Measurements from ENCODE around the gene CALML4.

Gene CALML4

GRCh38 chr15:68201153-68201878, 3.8 kb downstream of the CALML4 start:
- Histone ChIP-seq H3F3A (ENCODE audit: insufficient read depth, low read length) (no peaks in the 10 kb centered on the region), H3K9me2 (ENCODE audit: low read depth, low read length) (no peaks in the 10 kb centered on the region), H2AFZ (ENCODE audit: low read length) (no peak overlapping the region), H3K36me3 (ENCODE audit: insufficient read depth, low read length) (no peaks in the 10 kb centered on the region), H4K20me1 (ENCODE audit: insufficient read depth, low read length) (no peaks in the 10 kb centered on the region), H3K9ac (ENCODE audit: low read length) (no peak overlapping the region), H3K4me3 (ENCODE audit: low read depth, low read length, poor library complexity, severe bottlenecking) (no peak overlapping the region), H3K27ac (ENCODE audit: low read depth, low read length, poor library complexity, severe bottlenecking) (no peak overlapping the region), H3K4me1 (ENCODE audit: insufficient read depth, low read length, severe bottlenecking) (no peaks in the 10 kb centered on the region), H3K79me2 (ENCODE audit: insufficient read depth, low read length) (no peaks in the 10 kb centered on the region), H3K4me2 (ENCODE audit: low read length) (no peak overlapping the region), H3K9me3 (ENCODE audit: low read length) (no peaks in the 10 kb centered on the region), H3K27me3 (ENCODE audit: insufficient read depth, low read length) (no peaks in the 10 kb centered on the region)
- TF ChIP-seq CTCF (IDR thresholded peaks at IDR 0.05; ENCODE audit: low read length) (no peak), EZH2 (IDR thresholded peaks at IDR 0.05; ENCODE audit: borderline replicate concordance, low read length) (no peak)

GRCh38 chr15:68200016-68200861, 4.9 kb downstream of the CALML4 start:
- Histone ChIP-seq H4K20me1 (ENCODE audit: insufficient read depth, low read length) (no peaks in the 10 kb centered on the region), H3K27me3 (ENCODE audit: insufficient read depth, low read length) (no peaks in the 10 kb centered on the region), H3K79me2 (ENCODE audit: insufficient read depth, low read length) (no peaks in the 10 kb centered on the region), H3K9me2 (ENCODE audit: low read depth, low read length) (no peaks in the 10 kb centered on the region), H3K9ac (ENCODE audit: low read length) (no peak overlapping the region), H3K4me1 (ENCODE audit: insufficient read depth, low read length, severe bottlenecking) (no peaks in the 10 kb centered on the region), H3F3A (ENCODE audit: insufficient read depth, low read length) (no peaks in the 10 kb centered on the region), H3K4me2 (ENCODE audit: low read length) (no peak overlapping the region), H3K27ac (ENCODE audit: low read depth, low read length, poor library complexity, severe bottlenecking) (no peak overlapping the region), H2AFZ (ENCODE audit: low read length) (no peak overlapping the region), H3K9me3 (ENCODE audit: low read length) (no peaks in the 10 kb centered on the region), H3K36me3 (ENCODE audit: insufficient read depth, low read length) (no peaks in the 10 kb centered on the region), H3K4me3 (ENCODE audit: low read depth, low read length, poor library complexity, severe bottlenecking) (no peak overlapping the region)
- no peak for TF ChIP-seq CTCF (IDR thresholded peaks at IDR 0.05; ENCODE audit: low read length)
- TF ChIP-seq EZH2 (IDR thresholded peaks at IDR 0.05; ENCODE audit: borderline replicate concordance, low read length): no peak

- Histone ChIP-seq H3F3A (ENCODE audit: insufficient read depth, low read length) (no peaks in the 10 kb centered on the region), H3K9me3 (ENCODE audit: low read length) (no peaks in the 10 kb centered on the region), H3K9me2 (ENCODE audit: low read depth, low read length) (no peaks in the 10 kb centered on the region), H3K4me3 (ENCODE audit: low read depth, low read length, poor library complexity, severe bottlenecking) (no peak overlapping the region), H3K36me3 (ENCODE audit: insufficient read depth, low read length) (no peaks in the 10 kb centered on the region), H3K27me3 (ENCODE audit: insufficient read depth, low read length) (no peaks in the 10 kb centered on the region), H3K4me2 (ENCODE audit: low read length) (no peak overlapping the region), H4K20me1 (ENCODE audit: insufficient read depth, low read length) (no peaks in the 10 kb centered on the region), H3K9ac (ENCODE audit: low read length) (no peak overlapping the region), H3K79me2 (ENCODE audit: insufficient read depth, low read length) (no peaks in the 10 kb centered on the region), H3K27ac (ENCODE audit: low read depth, low read length, poor library complexity, severe bottlenecking) (no peak overlapping the region), H2AFZ (ENCODE audit: low read length) (no peak overlapping the region), H3K4me1 (ENCODE audit: insufficient read depth, low read length, severe bottlenecking) (no peaks in the 10 kb centered on the region)
- TF ChIP-seq EZH2 (IDR thresholded peaks at IDR 0.05; ENCODE audit: borderline replicate concordance, low read length) (no peak), CTCF (IDR thresholded peaks at IDR 0.05; ENCODE audit: low read length) (no peak)
These were observed 5.8 kb downstream of the CALML4 start for GRCh38 chr15:68199340-68199739.

All from OCI-LY1 (cell line).